NCI-H510A (cell line): Measurements from ENCODE around the gene NRP1.
"Not testable (repeated sequence)": the region's sequence is repeated elsewhere in the genome, so short reads cannot be mapped to it uniquely, and the experiment has no call there.

Experiments
- DNase-seq: peaks from one replicate; lab custom pipeline; 2025; lab: John Stamatoyannopoulos, UW

The NRP1 gene

DNA sequence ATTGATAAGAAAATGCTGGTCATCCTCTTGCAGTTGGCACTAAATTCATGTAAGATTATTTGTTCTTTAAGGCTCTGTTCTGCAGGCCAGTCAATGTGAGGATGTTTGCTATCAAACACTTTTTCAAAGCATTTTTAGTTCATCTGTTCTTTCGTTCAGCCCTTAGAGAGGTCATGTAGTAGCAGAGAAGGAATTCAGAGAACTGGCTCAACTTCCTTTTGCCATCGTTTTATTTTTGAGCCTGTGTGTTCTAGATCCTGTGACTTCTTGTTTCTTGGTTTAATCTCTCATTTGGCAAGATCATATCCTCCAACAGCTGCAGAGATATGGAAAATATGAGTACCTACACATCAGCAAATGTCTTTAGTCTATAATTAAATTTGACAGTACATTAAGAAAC, 184.3 kb downstream of the NRP1 start:
- DNase-seq = no peak

DNA sequence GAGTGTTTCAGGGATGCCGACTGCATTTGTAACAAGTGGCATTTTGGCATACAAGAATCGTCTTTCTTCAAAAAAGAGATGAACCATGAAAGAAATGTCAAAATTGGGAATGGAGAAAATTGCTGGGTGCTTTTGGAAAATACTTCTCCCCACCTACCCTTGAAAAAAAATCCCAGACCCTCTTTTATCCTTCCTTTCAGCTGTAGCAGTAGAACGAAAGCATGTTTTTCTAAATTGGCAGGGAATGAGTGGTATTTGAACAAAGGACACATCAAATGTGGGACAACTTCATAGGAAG, 187.5 kb downstream of the NRP1 start:
- no peak for DNase-seq

DNA sequence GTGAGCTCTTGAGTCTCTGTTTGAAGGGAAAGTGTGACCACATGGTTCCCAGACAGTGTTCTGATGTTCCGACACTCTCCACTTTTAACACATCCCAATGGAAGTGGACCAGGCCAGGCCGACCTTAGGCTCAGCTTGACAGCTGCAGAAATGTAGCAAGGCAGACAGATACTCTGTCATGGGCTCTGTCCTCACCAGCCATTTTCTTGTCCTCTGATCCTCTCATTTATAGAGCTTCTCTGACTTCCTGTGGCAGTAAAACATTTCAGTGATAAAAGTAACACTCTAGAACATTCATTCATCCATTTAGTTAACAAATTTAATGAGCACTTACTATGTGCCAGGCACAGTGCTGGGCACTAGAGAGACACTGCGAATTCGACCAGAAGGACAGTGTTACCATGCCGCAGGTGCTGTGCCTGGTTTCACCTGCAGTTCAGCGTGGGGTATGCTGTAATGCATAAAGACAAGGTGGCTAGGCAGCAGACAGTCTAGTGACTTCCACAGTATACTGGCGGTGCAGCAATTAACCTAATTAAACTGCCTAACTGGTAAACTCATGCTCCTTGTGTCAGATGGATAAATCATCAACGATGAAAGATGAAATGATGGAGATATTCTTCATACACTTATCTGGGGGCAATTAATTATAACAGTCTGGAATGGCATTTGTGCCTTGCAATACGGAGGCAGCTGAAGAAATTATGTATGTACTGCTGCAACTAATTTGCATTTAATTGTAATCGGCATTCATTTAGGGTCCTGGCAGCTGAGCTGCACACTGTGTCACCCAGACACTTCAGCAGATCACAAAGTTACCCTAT, 188.1 kb downstream of the NRP1 start:
- no peak for DNase-seq

DNA sequence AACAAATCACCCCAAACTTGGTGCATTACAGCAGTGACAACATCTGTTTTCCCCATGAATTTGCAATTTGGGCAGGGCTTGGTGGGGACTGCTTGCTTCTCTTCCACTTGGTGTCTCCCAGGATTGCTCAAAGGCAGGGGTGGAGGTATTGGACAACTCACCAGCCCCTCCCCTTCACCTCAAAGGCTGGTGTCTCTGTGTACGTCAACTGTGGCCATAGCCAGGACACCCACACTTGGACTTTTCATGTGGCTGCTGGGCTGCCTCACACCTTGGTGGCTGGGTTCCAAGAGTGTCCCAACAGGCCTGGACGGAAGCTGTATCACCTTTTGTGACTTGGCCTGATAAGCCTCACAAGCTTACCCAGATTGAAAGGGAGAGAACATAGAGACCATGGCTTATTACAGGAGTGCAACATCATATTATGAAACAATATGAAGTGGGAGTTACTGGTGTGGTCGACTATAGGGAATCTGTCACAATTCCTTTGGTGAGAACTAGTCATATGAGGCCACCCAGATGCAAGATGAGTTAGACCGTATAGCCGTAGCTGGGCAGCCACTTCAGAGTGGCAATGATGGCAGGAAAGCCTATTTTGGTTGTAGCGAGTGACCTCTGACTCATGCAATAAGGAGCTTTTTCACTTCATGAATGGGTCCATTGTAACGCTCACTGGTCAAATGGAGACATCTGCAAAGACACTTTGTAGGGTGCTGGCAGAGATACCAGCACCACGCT, 188.8 kb downstream of the NRP1 start:
- no peak for DNase-seq

DNA sequence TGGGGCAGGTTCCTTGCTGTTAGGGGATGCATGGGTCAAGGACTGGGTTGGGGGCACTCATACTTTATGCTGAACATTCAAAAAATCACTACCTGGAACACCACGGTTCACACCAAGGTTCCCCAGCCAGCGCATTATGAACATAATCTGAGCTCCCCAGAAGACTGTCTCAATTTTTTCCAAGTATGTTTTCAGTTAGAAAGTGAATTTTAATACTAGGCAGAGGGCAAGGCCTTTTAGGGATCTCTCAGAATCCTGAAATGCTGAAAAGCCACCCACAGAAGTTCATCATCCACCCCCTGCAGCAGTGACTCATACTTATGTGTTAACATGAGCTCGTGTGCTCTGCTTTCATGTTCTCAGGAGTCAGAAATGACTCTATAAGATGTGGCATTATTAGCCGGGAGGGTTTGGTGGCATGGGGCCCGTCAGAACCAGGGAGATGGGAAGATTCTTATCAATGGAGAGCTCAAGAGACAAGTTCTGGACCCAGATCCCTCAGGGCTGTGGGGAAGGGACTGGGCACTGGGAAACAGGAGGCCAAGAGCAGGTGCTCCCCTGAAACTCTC, 191.2 kb downstream of the NRP1 start:
- DNase-seq = no peak

DNA sequence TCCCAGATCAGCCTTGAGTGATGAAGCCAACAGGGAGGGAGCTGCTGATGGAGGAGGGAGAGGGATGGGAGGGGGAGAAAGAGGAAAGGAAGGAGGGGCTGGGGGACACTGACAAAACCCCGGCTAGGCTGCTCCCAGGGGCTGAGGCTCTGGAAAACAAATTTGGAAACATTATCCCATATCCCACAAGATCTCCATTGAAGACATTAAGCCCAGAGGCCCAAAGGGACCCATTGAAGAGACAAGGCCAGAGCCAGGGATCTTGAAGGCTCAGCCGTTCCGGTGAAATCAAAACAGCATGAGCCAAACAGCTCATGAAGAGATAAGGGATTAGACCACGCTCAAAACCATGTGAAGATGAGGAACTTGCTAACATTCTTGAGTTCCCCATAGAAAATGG, 192.2 kb downstream of the NRP1 start:
- DNase-seq = no peak

DNA sequence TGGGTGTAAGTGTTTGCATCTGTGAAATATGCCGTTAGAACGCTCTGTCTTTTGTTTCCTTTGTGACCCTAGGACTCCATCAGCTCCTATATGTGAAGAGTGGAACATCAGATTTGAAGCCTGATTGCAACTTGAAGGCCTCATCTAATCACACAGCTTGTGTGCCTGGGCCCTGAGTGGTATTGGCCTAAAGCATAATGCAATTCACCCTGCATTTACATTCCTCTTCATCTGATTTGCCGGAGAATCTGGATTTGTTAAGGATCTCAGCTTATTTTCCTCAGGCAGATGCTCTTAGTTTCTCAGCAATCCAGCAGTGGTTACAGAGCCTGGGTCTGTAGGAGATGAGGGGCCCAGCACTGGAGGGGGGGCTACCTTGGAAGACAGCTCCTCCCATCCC, 193.2 kb downstream of the NRP1 start:
- no peak for DNase-seq

DNA sequence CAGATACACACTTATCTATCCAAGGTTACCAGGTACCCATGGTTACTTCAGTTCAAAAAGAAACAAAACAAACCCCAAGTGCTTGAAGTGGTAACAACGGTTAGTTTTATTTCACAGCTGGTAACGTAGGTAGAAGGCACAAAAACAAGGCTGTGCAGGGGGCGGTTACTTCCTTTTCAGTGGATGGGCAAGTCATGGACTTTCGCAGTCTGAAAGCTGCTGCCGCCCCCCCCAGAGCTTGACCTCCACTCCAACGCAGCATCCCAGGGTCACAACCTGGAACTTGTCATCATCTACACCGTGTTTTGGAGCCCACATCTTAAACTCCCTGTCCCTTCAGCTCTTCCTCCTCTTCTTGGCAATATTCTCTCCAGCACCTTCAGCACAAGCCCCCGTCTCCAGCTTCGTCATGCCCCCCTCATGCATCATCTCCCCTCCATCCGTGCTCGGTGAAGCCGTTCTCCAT, 195.3 kb downstream of the NRP1 start:
- no peak for DNase-seq

DNA sequence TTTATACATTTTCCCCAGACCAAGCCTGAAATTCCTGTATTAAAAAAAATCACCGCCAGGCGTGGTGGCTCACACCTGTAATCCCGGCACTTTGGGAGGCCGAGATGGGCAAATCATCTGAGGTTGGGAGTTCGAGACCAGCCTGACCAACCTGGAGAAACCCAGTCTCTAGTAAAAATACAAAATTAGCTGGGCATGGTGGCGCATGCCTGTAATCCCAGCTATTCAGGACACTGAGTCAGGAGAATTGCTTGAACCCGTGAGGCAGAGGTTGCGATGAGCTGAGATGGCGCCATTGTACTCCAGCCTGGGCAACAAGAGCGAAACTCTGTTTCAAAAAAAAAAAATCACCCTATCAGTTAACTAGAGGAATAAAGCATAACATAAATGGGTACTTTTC, 195.8 kb downstream of the NRP1 start:
- DNase-seq = not testable (repeated sequence)

DNA sequence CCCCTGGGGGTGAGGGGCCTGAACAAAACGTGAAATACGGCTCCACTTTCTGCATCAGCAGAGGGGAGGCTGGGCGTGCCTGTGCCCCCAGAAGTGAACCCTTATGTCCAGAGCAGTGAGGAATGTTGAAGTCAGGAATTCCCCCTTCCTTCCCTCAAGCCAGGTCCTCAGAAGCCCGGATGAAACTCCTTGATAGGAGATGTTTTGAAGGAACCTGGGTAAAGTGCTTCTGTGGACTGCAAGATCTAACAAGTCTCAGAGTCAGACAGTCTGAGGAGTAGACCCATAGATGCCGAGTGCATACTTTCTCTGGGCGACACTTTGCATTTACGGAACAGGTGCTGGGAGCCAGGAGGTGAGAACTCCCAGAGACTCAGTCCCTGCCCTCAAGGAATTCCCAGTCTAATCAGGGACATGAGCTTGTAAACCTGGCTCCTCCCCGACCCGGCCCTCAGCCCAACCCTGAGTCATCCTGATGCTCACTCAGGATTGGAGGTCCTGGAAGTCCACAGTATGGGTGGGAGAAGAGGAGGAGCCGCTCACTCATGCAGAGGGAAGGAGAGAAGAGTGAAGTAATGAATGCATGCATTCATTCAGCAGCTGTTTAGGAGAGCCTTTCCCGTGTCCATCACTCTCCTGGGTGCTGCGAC, 197.0 kb downstream of the NRP1 start:
- no peak for DNase-seq

DNA sequence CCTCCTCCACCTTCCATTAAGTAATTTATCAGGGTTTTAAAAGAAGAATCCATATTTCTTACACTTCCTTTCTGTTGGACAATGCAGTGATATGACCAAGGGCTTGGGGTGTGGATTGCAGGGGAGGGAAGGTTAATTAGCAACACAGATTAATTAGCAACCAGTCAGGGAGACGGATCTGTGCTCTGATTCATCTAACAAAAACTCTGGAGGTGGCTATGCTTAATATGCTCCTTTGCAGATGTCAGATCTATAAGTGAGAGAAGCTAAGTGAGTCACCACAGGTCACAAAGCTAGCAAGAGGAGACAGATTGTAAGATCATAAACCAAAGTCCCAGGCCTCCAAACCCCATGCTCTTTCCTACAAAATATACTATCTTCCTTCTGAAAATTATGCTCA, 197.7 kb downstream of the NRP1 start:
- no peak for DNase-seq

DNA sequence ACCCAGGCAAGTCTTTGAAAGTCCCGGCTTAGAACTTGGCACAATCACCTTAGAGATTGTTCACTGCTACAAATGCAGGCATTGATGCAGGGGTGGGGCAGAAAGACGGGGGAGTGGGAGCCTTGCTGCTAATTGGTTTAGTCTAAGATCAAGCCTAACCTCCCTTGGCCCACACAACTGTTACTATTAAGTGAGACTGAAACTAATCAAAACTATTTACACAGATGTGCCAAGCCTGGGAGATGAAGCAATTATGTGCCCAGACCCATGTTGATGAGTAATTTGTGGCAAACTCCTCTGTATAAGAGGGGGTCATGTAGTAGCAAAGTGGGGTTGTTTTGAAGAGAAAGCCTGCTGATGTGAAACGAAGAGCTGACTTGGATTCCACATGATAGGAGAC, 198.2 kb downstream of the NRP1 start:
- no peak for DNase-seq

DNA sequence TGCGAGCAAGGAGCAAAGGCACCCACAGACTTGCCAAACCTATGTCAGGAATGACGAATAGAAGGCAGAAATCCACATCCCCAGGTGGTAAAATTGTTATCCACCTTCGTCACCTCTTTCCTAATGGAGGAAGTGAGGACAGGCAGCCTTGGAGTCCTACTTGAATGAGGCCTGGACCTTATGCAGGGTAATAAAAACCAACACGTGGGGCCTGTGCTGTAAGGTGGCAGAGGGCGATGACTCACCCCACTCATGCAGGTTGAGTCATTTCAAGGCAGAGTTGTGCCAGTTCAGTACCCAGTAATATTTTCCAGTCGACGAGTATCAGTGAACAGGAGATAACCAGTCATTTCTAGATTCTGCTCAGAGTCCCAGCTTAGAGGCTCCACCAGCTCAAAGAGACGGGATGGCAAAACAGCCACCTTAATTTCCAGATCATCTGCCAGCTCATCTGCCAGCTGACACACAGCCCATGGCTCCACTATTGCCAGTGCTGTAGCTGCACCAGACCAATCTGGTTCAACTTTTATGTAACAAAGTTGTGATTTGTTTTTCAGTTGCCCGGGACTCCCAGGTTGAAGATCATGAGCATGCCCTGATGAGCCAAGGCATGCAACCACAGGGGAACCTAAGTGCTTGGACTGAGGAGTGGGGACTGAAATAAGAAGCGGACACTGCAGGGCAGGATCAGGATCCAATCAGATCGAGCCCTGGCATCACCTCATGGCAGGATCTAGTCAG, 200.3 kb downstream of the NRP1 start:
- DNase-seq = no peak

DNA sequence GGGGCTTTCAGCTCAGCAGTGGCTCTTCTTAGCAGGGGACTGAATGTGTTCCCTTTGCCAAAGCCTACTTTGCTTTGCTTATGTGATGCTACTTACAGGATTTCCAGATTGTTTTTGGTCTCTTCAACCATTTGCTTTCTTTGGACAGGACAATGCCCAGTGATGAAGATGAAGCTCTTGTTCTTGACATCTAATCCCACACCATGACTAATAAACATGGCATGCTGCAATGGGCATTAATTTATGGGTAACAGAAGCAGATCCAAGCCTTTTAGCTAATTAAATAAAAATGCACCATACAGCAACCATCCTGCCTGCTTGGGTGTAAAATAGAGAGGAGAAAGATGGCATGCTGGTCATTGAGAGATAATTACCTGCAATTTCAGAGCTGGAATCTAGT, 200.9 kb downstream of the NRP1 start:
- no peak for DNase-seq

DNA sequence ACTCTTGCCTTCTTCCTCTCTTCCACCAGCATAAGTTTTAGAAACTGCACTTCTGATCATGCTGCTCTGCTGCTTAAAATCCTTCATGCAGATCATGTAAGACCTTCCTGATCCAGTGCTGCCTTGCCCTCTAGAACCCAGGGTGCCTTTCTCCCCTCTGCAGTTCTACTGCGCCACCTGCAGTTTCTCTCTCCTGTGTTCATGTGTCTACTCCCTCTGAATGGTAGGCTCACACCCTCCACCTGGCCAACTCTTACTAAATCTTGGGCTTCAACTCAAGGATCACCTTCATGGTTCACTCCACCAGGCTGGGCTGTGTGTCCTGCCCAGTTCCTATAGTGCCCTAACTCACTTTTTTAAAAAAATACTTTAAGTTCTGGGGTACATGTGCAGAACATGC, 201.8 kb downstream of the NRP1 start:
- DNase-seq = no peak

DNA sequence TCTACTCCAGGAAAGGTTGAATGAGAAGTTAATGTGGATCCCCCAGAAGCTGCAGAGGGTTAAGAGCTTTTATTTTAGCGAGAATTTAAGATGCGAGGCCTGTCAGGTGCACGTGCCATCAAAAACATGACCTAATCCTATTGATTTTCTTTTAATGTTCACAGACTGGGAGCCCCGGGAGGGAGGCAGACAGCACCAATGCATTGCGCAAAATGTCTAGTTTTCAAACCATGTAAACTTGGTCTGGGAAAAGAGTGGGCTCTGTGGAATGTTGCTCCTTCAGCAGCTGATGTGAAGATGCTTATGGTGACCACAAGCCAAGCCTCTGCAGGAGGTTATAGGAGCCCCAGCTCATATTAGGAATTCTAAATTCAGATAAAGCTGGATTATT, 204.5 kb downstream of the NRP1 start:
- no peak for DNase-seq

DNA sequence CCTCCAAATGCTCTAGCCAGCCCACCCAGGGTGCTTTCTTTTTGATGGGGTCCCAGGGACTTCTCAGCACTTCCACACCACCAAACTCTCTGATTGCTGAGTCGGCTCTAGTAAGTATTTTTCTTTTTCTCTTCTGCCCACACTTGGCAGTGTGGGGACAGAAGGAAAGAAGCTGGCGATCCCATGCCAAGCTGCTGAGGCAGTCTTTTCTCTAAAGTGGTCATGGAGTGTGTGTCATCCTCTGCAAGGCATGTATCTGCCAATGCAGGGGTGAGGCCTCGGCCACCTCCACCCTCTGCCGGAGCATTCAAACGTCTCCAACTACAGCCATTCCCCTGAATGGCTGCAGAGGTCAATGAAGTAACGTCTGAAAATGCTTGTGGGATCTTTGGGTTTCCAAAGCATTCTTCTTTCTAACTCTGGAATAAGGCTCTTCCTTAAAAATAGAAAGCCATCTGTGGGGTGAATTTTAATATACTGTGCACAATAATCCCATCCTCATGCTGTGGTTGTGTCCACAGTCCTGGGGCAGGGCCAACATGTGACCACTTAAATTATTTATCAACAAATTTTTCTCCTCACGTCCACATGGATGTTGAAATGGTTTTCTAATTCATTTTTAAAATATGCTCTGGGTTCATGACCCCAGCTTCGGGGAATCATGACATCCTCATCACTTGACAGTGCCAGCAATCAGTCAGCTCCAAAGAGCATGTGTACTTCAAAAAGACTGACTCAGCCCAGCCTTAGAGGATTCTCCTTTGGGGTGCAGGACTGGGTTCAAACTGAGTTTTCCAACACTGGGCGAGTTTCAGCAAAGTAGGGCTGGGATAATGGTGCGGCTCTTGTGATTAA, 205.1 kb downstream of the NRP1 start:
- no peak for DNase-seq

DNA sequence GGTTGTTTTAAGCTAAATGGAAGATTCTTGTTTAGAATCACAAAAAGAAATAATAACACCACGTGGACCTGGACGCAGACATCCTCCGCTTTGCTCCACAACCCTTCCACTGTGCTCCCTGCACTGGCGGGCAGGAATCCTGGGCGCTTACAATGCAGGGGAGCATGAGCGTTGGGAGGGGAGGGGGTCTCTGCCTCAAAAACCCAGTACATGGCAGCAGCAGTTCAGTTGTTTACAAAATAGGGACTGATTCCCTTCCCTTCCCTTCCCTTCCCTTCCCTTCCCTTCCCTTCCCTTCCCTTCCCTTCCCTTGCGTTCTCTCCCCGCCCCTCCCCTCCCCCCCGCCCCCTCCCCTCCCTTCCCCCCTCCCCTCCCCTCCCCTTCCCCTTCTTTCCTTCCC, 206.8 kb downstream of the NRP1 start:
- DNase-seq = no peak
